ENCODE measurements around the gene DACT3. TPM values are rescaled to one million over a fixed set of nuclear protein-coding genes. Genes with fewer than 3 reads are reported as not detected.

The DACT3 gene
- total RNA-seq, 1 experiment from 2014 or later: 1.0 TPM

DNA sequence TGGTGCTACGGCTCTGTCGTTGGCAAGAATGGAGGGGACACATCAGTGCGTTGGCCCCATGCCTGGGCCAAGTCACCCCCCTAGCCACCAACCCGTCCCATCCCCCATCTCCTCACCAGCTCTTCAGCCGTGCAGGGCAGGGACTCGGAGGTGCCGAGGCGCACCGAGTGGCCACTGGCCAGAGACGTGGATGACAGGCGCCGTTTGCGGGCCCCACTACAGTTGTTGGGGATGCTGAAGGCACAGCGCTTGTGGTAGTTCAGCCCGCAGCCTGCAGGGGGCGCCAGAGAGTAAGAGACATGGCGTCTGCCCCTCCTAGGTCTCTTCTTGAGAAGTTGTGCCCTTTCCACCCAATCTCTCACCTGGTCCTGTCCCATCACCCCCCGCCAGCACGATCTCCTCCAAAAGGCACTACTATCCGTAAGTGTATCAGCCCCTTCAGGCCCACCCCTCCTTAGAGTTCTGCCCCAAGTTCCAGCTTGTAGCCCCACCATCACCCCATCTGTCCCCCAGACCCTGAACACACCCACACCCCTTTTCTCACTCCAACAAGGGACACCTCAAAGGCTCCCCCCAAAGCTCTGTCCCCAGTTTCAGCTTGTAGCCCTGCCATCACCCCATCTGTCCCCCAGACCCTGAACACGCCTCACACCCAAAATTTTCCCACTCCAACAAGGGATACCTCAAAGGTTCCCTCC, 43.5 kb upstream of the DACT3 start:
- intact Hi-C loops (cut with micrococcal nuclease; ENCODE audit: unreplicated experiment): no loop called here
- DNase-seq (ENCODE audit: low read depth, low spot score) (no peak), ATAC-seq (peak; percentile 81)
- in situ Hi-C loops (cut with HindIII; ENCODE audit: low pct_unique_long_range_greater_than_20kb, low sequenced_read_pairs): no loop called here
- no TSS peak for BruUV-seq (replicated peaks)
- ChIA-PET POLR2A (no interaction called here), CTCF (interaction anchor here (0.6 to 0.7 kb wide), 5 partner anchors 21 to 54 kb away, joined by 3 to 11 read pairs (median 4); partner anchors contain the start of gene DACT3)
- TF ChIP-seq TCF7L2 (IDR thresholded peaks at IDR 0.05; ENCODE audit: low read depth, low read length) (no peak), SIN3A (IDR thresholded peaks at IDR 0.05; ENCODE audit: borderline replicate concordance, insufficient read depth, low read depth, low read length) (no peak), REST (IDR thresholded peaks at IDR 0.05; ENCODE audit: insufficient read depth in 1 of 2, low read depth in 2 of 2, low read length in 1 of 2) (no peak)
- TF ChIP-seq, protein P1, sequence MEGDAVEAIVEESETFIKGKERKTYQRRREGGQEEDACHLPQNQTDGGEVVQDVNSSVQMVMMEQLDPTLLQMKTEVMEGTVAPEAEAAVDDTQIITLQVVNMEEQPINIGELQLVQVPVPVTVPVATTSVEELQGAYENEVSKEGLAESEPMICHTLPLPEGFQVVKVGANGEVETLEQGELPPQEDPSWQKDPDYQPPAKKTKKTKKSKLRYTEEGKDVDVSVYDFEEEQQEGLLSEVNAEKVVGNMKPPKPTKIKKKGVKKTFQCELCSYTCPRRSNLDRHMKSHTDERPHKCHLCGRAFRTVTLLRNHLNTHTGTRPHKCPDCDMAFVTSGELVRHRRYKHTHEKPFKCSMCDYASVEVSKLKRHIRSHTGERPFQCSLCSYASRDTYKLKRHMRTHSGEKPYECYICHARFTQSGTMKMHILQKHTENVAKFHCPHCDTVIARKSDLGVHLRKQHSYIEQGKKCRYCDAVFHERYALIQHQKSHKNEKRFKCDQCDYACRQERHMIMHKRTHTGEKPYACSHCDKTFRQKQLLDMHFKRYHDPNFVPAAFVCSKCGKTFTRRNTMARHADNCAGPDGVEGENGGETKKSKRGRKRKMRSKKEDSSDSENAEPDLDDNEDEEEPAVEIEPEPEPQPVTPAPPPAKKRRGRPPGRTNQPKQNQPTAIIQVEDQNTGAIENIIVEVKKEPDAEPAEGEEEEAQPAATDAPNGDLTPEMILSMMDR (IDR thresholded peaks at IDR 0.05): peak; percentile 91
- peaks cover 2% of the 10 kb centered on the region for H3K36me3 ChIP-seq (ENCODE audit: control insufficient read depth, insufficient read depth, low read length)
- H3K4me3 ChIP-seq (ENCODE audit: low read depth in 2 of 2, low read length in 2 of 2): no peak overlapping the region
- no peaks in the 10 kb centered on the region for H3K9me3 ChIP-seq (ENCODE audit: control insufficient read depth, insufficient read depth, low read depth, low read length)
- no peaks in the 10 kb centered on the region for H3K4me1 ChIP-seq (ENCODE audit: control insufficient read depth, insufficient read depth, low read length)
- no peaks in the 10 kb centered on the region for H3K27me3 ChIP-seq (ENCODE audit: control insufficient read depth, insufficient read depth, low read length)
- no peak overlapping the region for H3K27ac ChIP-seq (ENCODE audit: low read length)

- ATAC-seq: no peak
Measured at GRCh38 chr19:46700704-46701103, 39.7 kb upstream of the DACT3 start.

More at GRCh38 chr19:46700704-46701103, 39.7 kb upstream of the DACT3 start:
- Histone ChIP-seq H3K4me1 (ENCODE audit: control insufficient read depth, insufficient read depth, low read length) (no peaks in the 10 kb centered on the region), H3K27me3 (ENCODE audit: control insufficient read depth, insufficient read depth, low read length) (no peaks in the 10 kb centered on the region), H3K9me3 (ENCODE audit: control insufficient read depth, insufficient read depth, low read depth, low read length) (no peaks in the 10 kb centered on the region), H3K4me3 (ENCODE audit: low read depth in 2 of 2, low read length in 2 of 2) (no peak overlapping the region), H3K27ac (ENCODE audit: low read length) (no peak overlapping the region), H3K36me3 (ENCODE audit: control insufficient read depth, insufficient read depth, low read length) (peaks cover 2% of the 10 kb centered on the region)
- no peak for TF ChIP-seq TCF7L2 (IDR thresholded peaks at IDR 0.05; ENCODE audit: low read depth, low read length)
- TF ChIP-seq, protein P1 (IDR thresholded peaks at IDR 0.05): no peak
- TF ChIP-seq SIN3A (IDR thresholded peaks at IDR 0.05; ENCODE audit: borderline replicate concordance, insufficient read depth, low read depth, low read length): no peak
- no peak for TF ChIP-seq POLR2AphosphoS5 (IDR thresholded peaks at IDR 0.05; ENCODE audit: low read depth, low read length)
- no peak for TF ChIP-seq REST (IDR thresholded peaks at IDR 0.05; ENCODE audit: insufficient read depth in 1 of 2, low read depth in 2 of 2, low read length in 1 of 2)
- DNase-seq (ENCODE audit: low read depth, low spot score): no peak
- intact Hi-C loops (cut with micrococcal nuclease; ENCODE audit: unreplicated experiment) (no loop called here), in situ Hi-C loops (cut with HindIII; ENCODE audit: low pct_unique_long_range_greater_than_20kb, low sequenced_read_pairs) (no loop called here)
- ChIA-PET CTCF (no interaction called here), POLR2A (no interaction called here)
- no TSS peak for BruUV-seq (replicated peaks)
